Stimulated activated CD4-positive, alpha-beta T cell treated with anti-CD3 and anti-CD28 coated beads, Interleukin-15, amount 100 ng/mL, for 24 hours (primary cell): ENCODE data around the gene CALD1.

Source experiments
- DNase-seq: peaks from one replicate; pipeline ENCODE4 v3.0.0-alpha.2; 2020

CALD1 gene

GRCh38 chr7:134764365-134764764, 15.1 kb upstream of the CALD1 start:
- no peak for DNase-seq

GRCh38 chr7:134766779-134767519, 12.5 kb upstream of the CALD1 start:
- no peak for DNase-seq

DNA sequence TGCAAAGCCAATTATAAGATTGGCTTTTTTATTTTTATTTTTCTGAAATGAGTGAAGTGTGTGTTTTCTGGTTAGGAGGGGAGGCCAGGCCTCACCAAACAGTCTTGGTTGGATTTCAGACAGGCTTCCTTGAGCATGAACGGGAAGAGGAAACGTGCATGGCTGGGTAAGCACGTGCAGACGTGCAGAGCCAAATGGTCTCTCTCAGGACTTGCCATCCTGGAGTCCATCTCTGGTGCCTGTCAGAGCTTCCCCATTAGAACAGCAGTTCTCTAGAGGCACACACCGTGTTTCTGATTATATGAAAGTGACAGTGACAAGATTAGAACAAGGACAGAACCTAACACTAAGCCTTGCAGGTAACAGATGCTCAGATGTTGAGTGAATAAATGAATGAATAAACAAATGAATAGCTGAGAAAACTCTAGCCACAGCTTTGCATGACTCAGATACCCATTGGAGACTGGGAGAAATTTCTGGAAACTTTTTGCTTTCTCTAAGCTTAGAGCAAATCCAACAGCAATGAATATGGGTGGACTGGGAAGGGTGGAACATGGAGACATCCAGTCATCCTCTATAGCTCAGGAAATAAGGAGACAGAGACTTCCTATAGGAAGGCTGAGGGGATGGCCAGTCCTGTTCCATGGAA, 11.8 kb upstream of the CALD1 start:
- no peak for DNase-seq

DNA sequence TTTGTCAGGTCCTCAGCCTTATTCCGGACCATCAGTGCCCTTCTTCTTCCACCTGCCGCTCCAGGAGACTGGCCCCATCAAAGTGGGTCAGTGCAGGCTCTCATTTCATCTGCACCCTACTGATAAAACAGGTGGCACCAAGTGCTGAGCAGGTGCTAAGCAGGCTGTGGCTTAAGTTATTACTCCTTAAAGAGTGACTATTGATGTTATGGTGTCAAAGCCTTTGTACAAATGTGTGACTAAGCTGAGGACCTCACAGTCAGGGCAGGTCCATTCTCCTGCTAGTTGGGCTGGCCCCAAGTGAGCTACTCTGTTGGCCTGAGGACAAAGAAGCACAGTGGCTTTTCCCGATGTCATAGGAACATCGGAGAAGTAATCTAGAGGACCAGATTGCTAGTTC, 11.2 kb upstream of the CALD1 start:
- DNase-seq, result no peak

DNA sequence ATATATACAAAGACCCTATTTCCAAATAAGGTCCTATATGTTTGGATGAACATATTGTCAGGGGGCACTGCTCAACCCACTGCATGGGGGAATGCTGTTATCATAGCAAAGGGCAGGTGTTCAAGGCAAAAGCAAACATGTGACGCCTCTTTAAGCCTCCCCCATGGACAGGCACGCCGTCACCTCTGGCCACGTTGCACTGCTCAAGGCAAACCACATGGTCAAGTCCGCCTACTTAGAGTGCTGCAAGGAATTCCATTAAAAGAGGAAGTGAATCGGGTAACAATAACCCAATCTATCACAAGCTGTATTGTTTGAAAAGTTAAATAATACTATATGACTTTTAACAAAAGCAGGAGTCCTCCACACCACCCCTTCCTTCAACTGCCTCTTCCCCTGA, 8.8 kb upstream of the CALD1 start:
- DNase-seq, result no peak

GRCh38 chr7:134771111-134771510, 8.3 kb upstream of the CALD1 start:
- no peak for DNase-seq

DNA sequence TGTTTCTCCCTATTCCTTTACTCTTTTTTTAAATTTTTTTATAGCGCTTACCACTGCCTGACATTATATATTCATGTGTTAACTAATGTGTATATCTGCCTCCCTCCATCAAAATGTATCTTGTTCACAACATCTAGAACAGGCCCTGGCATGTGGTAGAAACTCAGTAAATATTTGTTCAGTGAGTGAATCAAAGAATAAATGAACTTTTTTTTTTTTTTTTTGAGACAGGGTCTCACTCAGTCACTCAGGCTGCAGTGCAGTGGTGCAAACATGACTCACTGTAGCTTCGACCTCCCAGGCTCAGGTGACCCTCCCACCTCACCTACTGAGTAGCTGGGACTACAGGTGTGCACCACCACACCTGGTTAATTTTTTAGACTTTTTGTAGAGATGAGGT, 7.5 kb upstream of the CALD1 start:
- no peak for DNase-seq

GRCh38 chr7:134772401-134772800, 7.0 kb upstream of the CALD1 start:
- no peak for DNase-seq

DNA sequence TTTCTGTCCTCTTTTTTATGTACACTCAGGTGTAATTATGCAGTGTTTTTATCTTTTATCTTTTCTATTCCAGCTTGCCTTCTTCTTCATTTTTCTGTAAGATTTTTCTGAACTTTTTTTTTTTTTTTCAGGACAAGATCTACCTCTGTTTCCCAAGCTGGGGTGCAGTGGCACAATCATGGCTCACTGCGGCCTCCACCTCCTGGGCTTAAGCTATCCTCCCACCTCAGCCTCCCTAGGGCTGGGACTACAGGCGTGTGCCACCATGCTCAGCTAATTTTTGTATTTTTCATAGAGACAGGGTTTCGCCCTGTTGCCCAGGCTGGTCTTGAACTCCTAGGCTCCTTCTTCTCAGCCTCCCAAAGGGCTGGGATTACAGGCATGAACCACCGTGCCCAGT, 6.3 kb upstream of the CALD1 start:
- no peak for DNase-seq

DNA sequence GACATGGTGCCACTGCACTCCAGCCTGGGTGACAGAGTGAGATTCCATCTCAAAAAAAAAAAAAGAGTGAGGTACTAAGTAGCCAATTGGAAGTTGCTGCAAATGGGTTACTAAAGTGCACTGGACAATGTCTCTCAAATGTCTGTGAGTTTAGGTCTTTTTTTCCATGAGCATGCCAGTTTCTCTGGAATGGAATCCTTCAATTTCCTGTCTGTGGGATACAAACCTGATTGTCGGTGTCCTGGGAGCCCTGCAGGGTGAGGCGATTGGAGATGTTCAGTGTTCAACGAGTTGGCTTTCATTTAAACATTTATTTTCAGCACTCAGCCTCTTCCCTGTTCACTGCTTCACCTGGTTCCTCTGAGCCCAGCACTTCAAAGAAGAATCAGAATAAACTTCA, 5.3 kb upstream of the CALD1 start:
- DNase-seq, result no peak

GRCh38 chr7:134777470-134777869, 2.0 kb upstream of the CALD1 start:
- no peak for DNase-seq

GRCh38 chr7:134777908-134778580, 1.4 kb upstream of the CALD1 start:
- no peak for DNase-seq

DNA sequence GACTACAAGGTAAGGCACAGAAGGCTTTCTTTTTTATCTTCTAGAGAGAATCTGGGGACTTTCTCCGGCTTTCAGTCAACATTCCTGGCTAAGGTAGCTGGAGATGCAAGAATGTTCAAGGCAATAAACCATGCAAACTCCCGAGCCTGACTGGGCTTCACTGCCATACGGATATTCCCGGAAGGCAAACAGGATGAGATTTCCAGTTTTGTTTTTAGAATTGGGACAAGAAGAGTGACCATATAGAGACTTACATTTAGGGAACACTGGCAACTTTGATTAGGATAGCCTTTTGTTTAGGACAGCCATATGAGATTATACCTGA, 269 bp downstream of the CALD1 start:
- DNase-seq, result no peak

- no peak for DNase-seq
These were observed 863 bp downstream of the CALD1 start for GRCh38 chr7:134780166-134780828.

DNA sequence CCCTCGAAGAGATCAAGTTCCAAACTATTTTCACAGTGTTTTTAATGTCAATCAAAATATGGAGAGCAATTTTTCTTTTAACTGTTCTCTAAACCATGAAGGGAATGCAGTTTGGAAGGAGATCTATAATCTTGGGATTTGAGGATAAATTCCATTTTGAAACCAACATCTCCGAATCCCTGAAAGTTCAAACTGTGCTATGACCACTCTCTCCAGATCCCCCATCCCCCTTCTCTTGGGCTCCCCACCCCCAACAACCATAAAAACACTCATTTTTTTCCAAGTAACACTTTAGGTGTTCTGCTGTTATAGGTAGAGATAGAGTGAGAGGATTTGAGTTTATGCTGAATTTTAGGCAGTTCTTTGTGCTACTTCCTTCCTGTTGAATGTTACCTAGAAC, 1.7 kb downstream of the CALD1 start:
- DNase-seq, result no peak

DNA sequence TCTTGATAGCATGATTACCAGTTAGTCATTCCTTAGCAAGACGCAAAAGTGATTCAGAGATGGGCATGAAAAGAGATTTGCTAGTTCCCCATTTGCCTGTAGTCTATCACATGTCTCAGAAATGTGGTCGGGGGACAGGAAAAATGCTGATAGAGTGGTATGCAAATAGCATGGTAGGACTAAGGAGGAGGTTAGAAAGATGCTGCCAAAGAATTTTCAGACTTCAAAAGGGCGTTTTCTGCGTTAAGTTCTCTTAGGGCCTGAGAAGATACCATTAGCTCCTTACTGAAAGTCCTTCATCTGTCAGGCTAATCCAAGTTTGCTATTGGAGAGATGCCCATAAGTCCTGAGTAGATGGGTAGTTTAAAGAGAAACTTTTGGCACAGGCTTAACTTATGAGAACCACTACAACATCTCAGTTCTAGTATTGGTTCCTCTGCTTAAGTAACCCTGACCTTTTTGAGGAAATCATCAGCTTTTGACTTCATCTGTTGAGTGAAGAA, 2.7 kb downstream of the CALD1 start:
- DNase-seq, result no peak

GRCh38 chr7:134783294-134784069, 4.0 kb downstream of the CALD1 start:
- no peak for DNase-seq

DNA sequence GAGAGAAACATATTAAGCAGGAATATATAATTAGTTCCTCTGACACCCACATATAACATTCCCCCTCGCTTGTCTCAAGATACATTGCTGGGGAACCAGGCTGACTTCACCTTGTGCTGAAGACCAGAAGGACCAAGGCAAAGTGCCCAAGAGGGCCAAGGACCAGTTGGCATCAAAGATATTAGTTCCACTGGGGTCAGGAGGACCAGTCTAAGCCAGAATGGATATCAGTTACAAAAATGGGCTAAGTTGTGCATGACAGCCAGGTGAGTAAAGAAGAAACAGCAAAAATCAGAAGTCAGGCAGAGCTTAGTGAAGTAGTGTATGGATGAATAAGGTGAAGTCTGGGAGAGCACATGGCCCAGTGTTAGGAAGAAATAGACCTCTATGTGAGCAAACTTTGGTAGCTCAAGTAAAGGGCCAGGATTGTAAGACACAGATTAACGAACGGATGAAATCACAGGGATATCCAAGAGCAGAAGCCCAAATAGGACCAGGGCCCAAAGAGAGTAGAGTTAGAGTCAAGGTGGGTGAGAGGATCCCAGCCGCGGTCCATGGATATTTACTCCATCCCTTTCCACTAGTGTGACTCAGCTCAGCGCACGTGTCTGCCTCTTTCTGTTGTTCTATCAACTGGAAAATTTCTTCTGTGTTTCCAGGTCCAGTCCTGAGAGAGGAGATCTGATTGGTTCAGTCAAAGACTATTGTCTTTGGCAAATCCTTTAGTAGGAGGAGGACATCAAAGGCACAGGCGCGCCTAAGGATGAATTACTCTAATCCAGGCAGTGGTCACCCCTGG, 5.0 kb downstream of the CALD1 start:
- DNase-seq, result no peak

GRCh38 chr7:134785842-134786241, 6.4 kb downstream of the CALD1 start:
- no peak for DNase-seq

DNA sequence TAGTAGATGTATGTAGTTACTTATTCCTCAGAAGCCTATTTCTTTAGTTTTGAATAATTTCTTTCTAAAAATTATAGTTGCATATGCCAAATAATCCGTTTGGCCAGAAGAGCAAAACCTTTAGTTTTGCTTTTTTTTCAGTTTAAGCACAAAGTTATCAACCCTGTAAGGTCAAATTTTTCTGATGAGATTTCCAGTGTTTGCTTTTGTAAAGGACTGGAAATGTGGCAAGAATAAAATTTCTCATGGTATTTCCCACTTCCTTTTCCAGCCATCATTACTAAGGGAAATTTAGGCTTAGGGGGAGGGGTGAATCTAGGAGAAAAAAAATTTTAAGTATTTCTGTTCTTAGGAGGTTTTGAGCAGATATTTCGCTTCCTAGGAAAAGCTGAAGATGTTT, 7.6 kb downstream of the CALD1 start:
- no peak for DNase-seq

DNA sequence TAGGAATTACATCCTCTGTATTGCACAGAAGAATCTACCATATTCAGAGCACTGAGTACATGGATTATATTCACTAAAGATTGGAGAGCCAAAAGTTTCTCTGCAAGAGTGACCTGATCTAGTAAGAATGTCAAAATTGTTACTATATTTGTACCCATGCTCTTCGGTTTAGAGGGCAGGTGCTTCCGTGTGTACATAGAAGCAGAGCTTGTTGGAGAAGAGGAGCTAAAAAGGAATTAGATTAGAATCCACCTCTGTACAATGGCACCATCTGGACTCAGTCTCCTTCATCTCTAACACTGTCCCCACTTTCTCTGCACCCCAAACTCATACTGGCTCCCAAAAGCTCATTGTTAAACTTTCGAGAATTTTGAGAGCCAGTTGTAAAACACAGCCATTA, 8.3 kb downstream of the CALD1 start:
- DNase-seq, result no peak

- DNase-seq, result no peak
These were observed 8.8 kb downstream of the CALD1 start for GRCh38 chr7:134788191-134788590.
